CD4-positive, alpha-beta memory T cell (primary cell): Measurements from ENCODE around the gene FSTL4. TPM values are rescaled to one million over a fixed set of nuclear protein-coding genes. Genes with fewer than 3 reads are reported as not detected.
A peak's percentile ranks its signal among the peaks of the same experiment; 100 is the strongest.

Source experiments
- CTCF ChIA-PET: fragments of 350-600 bp; sonication (Branson Sonifier 250); formaldehyde crosslinking; loops from one replicate; lab custom pipeline; 2021; ENCODE audit warnings: inconsistent platforms; ENCODE audit not compliant: partially characterized antibody; lab: Charles Lee
- POLR2A ChIA-PET: fragments of 350-600 bp; sonication (Branson Sonifier 250); formaldehyde crosslinking; loops from one replicate; lab custom pipeline; 2021; ENCODE audit not compliant: partially characterized antibody; lab: Charles Lee
- DNase-seq, 5 donors: peaks; one replicate each; pipeline versions ENCODE4 v3.0.0 to v3.0.0-alpha.2; 2020 to 2022; ENCODE audit warnings: mixed read lengths in 1 of 5
- H3K27ac ChIP-seq: one replicate; pipeline ENCODE4 v1.7.0; 2013; ENCODE audit warnings: low read depth, low read length
- H3K27me3 ChIP-seq: 2 replicates; pipeline ENCODE4 v1.7.0; 2013; ENCODE audit warnings: mild to moderate bottlenecking, low read length, moderate library complexity; ENCODE audit not compliant: insufficient read depth
- H3K36me3 ChIP-seq: 2 replicates; pipeline ENCODE4 v1.7.0; 2013; ENCODE audit warnings: mild to moderate bottlenecking, low read length, moderate library complexity; ENCODE audit not compliant: insufficient read depth
- H3K4me1 ChIP-seq: 2 replicates; pipeline ENCODE4 v1.7.0; 2013; ENCODE audit warnings: mild to moderate bottlenecking, low read length, moderate library complexity; ENCODE audit not compliant: insufficient read depth
- H3K4me3 ChIP-seq, 2 donors: one replicate each; pipeline ENCODE4 v1.7.0; 2013; ENCODE audit warnings: low read length in 2 of 2, mild to moderate bottlenecking in 1 of 2
- H3K9me3 ChIP-seq, 2 donors: one replicate each; pipeline ENCODE4 v1.7.0; 2013; ENCODE audit warnings: low read length in 2 of 2, control low read depth in 1 of 2; ENCODE audit not compliant: control insufficient read depth in 1 of 2
- H3K27ac Mint-ChIP-seq, 7 donors: one replicate each; pipeline ENCODE4 v1.8.0; 2020 to 2021; ENCODE audit warnings: mixed read lengths in 7 of 7, mild to moderate bottlenecking in 6 of 7, inconsistent platforms in 3 of 7, moderate library complexity in 3 of 7
- H3K27me3 Mint-ChIP-seq, 2 donors: one replicate each; pipeline ENCODE4 v1.8.0; 2020 to 2021; ENCODE audit warnings: mixed read lengths in 2 of 2
- H3K36me3 Mint-ChIP-seq, 2 donors: one replicate each; pipeline ENCODE4 v1.8.0; 2020 to 2021; ENCODE audit warnings: mixed read lengths in 2 of 2, inconsistent platforms in 1 of 2, mild to moderate bottlenecking in 1 of 2
- H3K4me1 Mint-ChIP-seq, 4 donors: one replicate each; pipeline ENCODE4 v1.8.0; 2020 to 2021; ENCODE audit warnings: mixed read lengths in 4 of 4, mild to moderate bottlenecking in 1 of 4
- H3K4me3 Mint-ChIP-seq, 8 donors: one replicate each; pipeline ENCODE4 v1.8.0; 2020 to 2021; ENCODE audit warnings: mixed read lengths in 8 of 8, mild to moderate bottlenecking in 7 of 8, moderate library complexity in 6 of 8, inconsistent platforms in 3 of 8
- H3K9me3 Mint-ChIP-seq, 8 donors: one replicate each; pipeline ENCODE4 v1.8.0; 2020 to 2021; ENCODE audit warnings: mixed read lengths in 8 of 8, mild to moderate bottlenecking in 5 of 8, inconsistent platforms in 3 of 8, moderate library complexity in 1 of 8
- intact Hi-C: fragments of 100-400 bp; cut with micrococcal nuclease; formaldehyde crosslinking; loops from one replicate; pipeline ENCODE4 v1.15.1; 2023
- polyA plus RNA-seq, 2 donors: library from polyadenylated mRNA; unstranded; fragments of 300-500 nt; fragmentation: Illumina TruSeq; gene quantifications; one replicate each; pipeline ENCODE4 v1.2.3, GENCODE V29; 2021
- total RNA-seq, 2 experiments: library from RNA; stranded (reverse); gene quantifications; one replicate each; pipeline ENCODE4 v1.2.3, GENCODE V29; 2021

FSTL4 gene
- total and polyA plus RNA-seq, 4 experiments from 2014 or later = not detected

DNA sequence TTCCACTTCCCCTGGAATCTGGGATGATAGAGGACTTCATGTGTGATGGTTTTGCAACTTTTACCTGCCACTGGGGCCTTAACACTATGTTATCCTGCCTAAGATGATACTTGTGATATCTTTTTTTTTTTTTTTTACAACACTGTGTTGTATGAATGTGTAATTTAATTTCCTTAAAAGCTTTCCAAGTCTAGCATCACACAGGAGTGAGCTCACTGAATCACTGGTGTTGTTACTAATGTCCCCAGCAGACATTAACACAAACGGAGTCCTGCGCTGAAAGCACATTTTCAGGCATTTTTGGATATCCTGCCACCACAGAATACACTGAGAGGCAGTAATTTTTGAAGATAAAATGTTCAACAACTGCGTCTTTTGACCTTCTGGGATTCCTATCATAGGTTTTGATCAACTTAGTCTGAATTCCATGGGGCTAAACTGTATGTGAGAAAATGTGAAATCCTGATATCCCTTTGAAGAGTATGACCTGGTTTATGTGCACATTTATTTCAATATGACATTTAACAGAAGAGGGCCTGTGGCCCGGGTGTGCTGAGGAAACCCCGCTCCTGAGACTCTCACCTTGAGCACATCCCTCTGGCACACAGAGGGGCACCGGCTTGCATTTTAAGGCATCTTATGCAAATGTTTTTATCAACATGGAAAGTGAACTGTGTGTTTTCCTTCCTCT is 118.0 kb downstream of the FSTL4 start:
- Histone ChIP-seq H3K36me3 (no peaks in the 10 kb centered on the region), H3K4me3 (no peak overlapping the region), H3K4me1 (no peaks in the 10 kb centered on the region), H3K9me3 (no peaks in the 10 kb centered on the region), H3K27me3 (no peaks in the 10 kb centered on the region), H3K27ac (no peak overlapping the region)
- DNase-seq = no peak
- POLR2A ChIA-PET = no interaction called here
- CTCF ChIA-PET = no interaction called here
- no peak overlapping the region for H3K27ac Mint-ChIP-seq
- no peaks in the 10 kb centered on the region for H3K4me1 Mint-ChIP-seq
- peaks cover 11 to 12% of the 10 kb centered on the region in 2 donors for H3K27me3 Mint-ChIP-seq
- intact Hi-C loops = no loop called here
- peaks cover 0 to 10% (median 2%) of the 10 kb centered on the region in 8 donors for H3K9me3 Mint-ChIP-seq
- no peak overlapping the region for H3K4me3 Mint-ChIP-seq
- no peaks in the 10 kb centered on the region for H3K36me3 Mint-ChIP-seq

DNA sequence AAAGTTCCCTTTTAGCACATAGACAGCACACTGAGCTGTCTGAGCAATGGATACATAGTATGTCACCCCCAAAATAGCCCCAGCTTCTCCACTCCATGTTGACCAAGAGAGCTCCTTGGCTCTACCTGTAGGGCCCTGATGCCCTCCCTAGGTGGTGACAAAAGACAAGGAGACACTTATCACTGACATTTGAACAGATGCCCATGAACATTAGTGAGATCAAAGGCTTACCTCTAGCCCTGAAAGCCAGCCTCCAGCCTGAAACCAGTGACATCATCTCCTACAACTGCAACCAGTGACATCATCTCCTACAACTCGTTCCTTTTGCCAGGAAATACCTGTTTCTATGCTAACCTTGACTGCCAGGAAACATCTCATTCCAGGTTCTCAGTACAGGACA is 122.7 kb downstream of the FSTL4 start:
- intact Hi-C loops = no loop called here

DNA sequence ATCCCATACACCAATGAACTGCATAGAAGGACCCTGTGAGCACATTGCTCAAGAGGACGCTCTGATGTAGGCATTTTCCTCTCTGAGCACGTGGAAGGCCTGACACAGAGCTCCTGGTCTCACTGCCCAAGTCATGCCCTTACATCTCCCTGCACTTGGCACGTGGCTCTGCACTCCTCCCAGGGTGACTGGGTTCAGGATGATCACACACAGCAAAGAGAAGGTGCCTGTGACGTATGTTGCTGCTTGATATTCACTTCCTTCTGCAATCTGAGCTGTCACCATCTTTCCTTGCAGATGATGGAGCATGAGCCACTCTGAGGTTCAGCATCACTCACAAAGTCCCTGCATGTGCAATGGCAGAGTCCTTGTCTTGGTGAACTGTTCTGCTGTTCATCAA is 125.2 kb downstream of the FSTL4 start:
- H3K27me3 ChIP-seq = no peaks in the 10 kb centered on the region
- DNase-seq = no peak
- Mint-ChIP-seq H3K4me3 (no peak overlapping the region), H3K4me1 (peaks cover 0 to 1% (median 0%) of the 10 kb centered on the region in 4 donors), H3K9me3 (peaks cover 0 to 10% (median 2%) of the 10 kb centered on the region in 8 donors), H3K27ac (peak overlapping the region in 2 of 7 donors; percentile 6 to 9), H3K36me3 (no peaks in the 10 kb centered on the region), H3K27me3 (peaks cover 0 to 7% of the 10 kb centered on the region in 2 donors)
- no peak overlapping the region for H3K27ac ChIP-seq
- H3K36me3 ChIP-seq = no peaks in the 10 kb centered on the region
- H3K4me1 ChIP-seq = no peaks in the 10 kb centered on the region
- H3K9me3 ChIP-seq = no peaks in the 10 kb centered on the region
- intact Hi-C loops = no loop called here
- CTCF ChIA-PET = no interaction called here
- H3K4me3 ChIP-seq = no peak overlapping the region
- POLR2A ChIA-PET = no interaction called here

More for the DNA sequence above, 122.7 kb downstream of the FSTL4 start:
- ChIA-PET CTCF (no interaction called here), POLR2A (no interaction called here)
- Mint-ChIP-seq H3K4me1 (peaks cover 0 to 1% (median 0%) of the 10 kb centered on the region in 4 donors), H3K36me3 (no peaks in the 10 kb centered on the region), H3K9me3 (peaks cover 0 to 10% (median 2%) of the 10 kb centered on the region in 8 donors), H3K4me3 (no peak overlapping the region), H3K27me3 (peaks cover under 1 to 4% of the 10 kb centered on the region in 2 donors), H3K27ac (no peak overlapping the region)
- H3K27me3 ChIP-seq = no peaks in the 10 kb centered on the region
- no peaks in the 10 kb centered on the region for H3K4me1 ChIP-seq
- no peaks in the 10 kb centered on the region for H3K9me3 ChIP-seq
- no peak for DNase-seq
- no peak overlapping the region for H3K27ac ChIP-seq
- H3K36me3 ChIP-seq = no peaks in the 10 kb centered on the region
- no peak overlapping the region for H3K4me3 ChIP-seq

- H3K9me3 ChIP-seq = no peaks in the 10 kb centered on the region
- no peak overlapping the region for H3K27ac ChIP-seq
- no peaks in the 10 kb centered on the region for H3K36me3 ChIP-seq
- peaks cover 3 to 7% of the 10 kb centered on the region in 2 donors for H3K27me3 Mint-ChIP-seq
- H3K27ac Mint-ChIP-seq = no peak overlapping the region
- intact Hi-C loops = no loop called here
- no peaks in the 10 kb centered on the region for H3K4me1 ChIP-seq
- peaks cover 0 to 1% (median 0%) of the 10 kb centered on the region in 4 donors for H3K4me1 Mint-ChIP-seq
- POLR2A ChIA-PET = no interaction called here
- CTCF ChIA-PET = no interaction called here
- no peaks in the 10 kb centered on the region for H3K27me3 ChIP-seq
- no peak overlapping the region for H3K4me3 Mint-ChIP-seq
- H3K36me3 Mint-ChIP-seq = no peaks in the 10 kb centered on the region
- peaks cover 0 to 8% (median under 1%) of the 10 kb centered on the region in 8 donors for H3K9me3 Mint-ChIP-seq
- DNase-seq = no peak
- H3K4me3 ChIP-seq = no peak overlapping the region
Observed at GRCh38 chr5:133485468-133485867, 126.9 kb downstream of the FSTL4 start.

DNA sequence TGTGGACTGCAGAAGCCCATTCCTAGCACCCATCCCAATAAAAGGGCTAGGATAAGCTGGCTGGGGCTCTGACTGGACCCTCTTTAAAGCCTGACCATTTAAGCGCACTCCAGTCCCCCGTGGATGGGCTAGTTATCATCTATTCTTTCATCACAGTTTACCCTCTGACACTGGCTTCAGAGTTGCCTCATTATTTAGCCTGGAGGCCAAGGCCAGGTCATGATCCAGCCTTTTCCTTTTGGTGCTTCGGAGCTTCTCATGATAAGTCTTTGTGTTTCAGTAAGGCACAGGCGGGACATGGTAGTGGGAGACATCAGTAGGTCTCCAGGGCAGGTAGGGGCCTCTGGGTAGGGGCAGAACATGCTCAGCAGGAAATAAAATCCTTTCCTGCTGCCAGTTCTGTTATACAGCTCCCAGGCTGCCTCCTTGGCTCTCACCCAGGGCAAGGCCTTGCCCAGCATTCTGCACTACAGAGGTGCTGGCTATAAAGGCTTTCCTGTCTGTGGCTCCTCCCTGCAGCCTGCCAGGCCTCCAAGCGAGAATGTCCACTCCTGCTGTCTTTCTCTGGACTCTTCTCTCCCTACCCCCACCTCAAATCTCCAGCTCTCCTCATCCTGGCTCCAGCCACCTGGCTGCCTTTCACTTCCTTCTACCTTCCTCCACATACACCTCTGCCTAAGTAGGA is 128.8 kb downstream of the FSTL4 start:
- POLR2A ChIA-PET = no interaction called here
- Mint-ChIP-seq H3K27me3 (peaks cover 3 to 7% of the 10 kb centered on the region in 2 donors), H3K4me3 (no peak overlapping the region), H3K4me1 (peaks cover 0 to 1% (median 0%) of the 10 kb centered on the region in 4 donors), H3K9me3 (no peaks in the 10 kb centered on the region), H3K27ac (no peak overlapping the region), H3K36me3 (no peaks in the 10 kb centered on the region)
- H3K4me1 ChIP-seq = no peaks in the 10 kb centered on the region
- no peaks in the 10 kb centered on the region for H3K36me3 ChIP-seq
- CTCF ChIA-PET = no interaction called here
- H3K27ac ChIP-seq = no peak overlapping the region
- no peaks in the 10 kb centered on the region for H3K27me3 ChIP-seq
- intact Hi-C loops = no loop called here
- DNase-seq = no peak
- H3K9me3 ChIP-seq = no peaks in the 10 kb centered on the region
- no peak overlapping the region for H3K4me3 ChIP-seq

DNA sequence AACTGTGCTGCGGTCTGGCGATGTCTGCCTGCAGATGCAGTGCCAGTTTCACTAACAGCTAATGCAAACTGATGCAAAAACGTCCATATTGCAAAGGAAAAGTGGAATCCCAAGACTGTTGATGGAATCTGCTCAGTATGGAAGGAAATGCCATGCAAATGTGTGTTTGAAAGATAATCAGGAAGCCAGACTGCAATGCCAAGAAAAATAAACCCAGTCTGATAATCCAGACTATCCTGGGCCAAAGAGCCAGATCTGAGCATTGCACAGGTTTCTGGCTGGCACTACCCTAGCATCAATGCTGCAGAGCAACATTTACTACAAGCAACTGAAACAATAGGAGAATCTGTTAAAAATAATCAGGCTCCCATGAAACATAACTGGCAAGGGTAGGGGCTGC is 130.3 kb downstream of the FSTL4 start:
- peaks cover 3 to 7% of the 10 kb centered on the region in 2 donors for H3K27me3 Mint-ChIP-seq
- no peaks in the 10 kb centered on the region for H3K36me3 ChIP-seq
- no peak overlapping the region for H3K27ac ChIP-seq
- CTCF ChIA-PET = no interaction called here
- H3K27me3 ChIP-seq = no peaks in the 10 kb centered on the region
- no peaks in the 10 kb centered on the region for H3K4me1 Mint-ChIP-seq
- H3K27ac Mint-ChIP-seq = no peak overlapping the region
- no peaks in the 10 kb centered on the region for H3K36me3 Mint-ChIP-seq
- no peak overlapping the region for H3K4me3 ChIP-seq
- no peaks in the 10 kb centered on the region for H3K9me3 Mint-ChIP-seq
- H3K4me3 Mint-ChIP-seq = no peak overlapping the region
- H3K9me3 ChIP-seq = no peaks in the 10 kb centered on the region
- intact Hi-C loops = no loop called here
- H3K4me1 ChIP-seq = no peaks in the 10 kb centered on the region
- POLR2A ChIA-PET = no interaction called here
- no peak for DNase-seq

GRCh38 chr5:133480866-133481265 is 131.5 kb downstream of the FSTL4 start:
- H3K36me3 Mint-ChIP-seq = no peaks in the 10 kb centered on the region
- Histone ChIP-seq H3K36me3 (no peaks in the 10 kb centered on the region), H3K9me3 (no peaks in the 10 kb centered on the region), H3K4me3 (no peak overlapping the region), H3K27me3 (no peaks in the 10 kb centered on the region), H3K27ac (no peak overlapping the region), H3K4me1 (no peaks in the 10 kb centered on the region)
- H3K4me3 Mint-ChIP-seq = no peak overlapping the region
- ChIA-PET POLR2A (no interaction called here), CTCF (interaction anchor here (0.8 kb wide), 1 partner anchor 56 kb away, joined by 3 read pairs; no protein-coding TSS in a partner anchor)
- no peak for DNase-seq
- no peaks in the 10 kb centered on the region for H3K4me1 Mint-ChIP-seq
- intact Hi-C loops = no loop called here
- H3K9me3 Mint-ChIP-seq = no peaks in the 10 kb centered on the region
- H3K27me3 Mint-ChIP-seq = peaks cover 3 to 7% of the 10 kb centered on the region in 2 donors
- H3K27ac Mint-ChIP-seq = no peak overlapping the region
